HL-60 (cell line): ENCODE data around the gene TRPC1.

ENCODE experiments used
- CTCF ChIP-seq: IDR thresholded peaks from one replicate; pipeline ENCODE4 v1.5.1; 2011; ENCODE audit warnings: low read length, control low read depth, inconsistent platforms; ENCODE audit not compliant: insufficient read depth
- GABPA ChIP-seq: IDR thresholded peaks from 2 replicates; pipeline ENCODE4 v1.6.1; 2012; ENCODE audit warnings: low read depth
- REST ChIP-seq: IDR thresholded peaks from 2 replicates; pipeline ENCODE4 v1.6.1; 2012; ENCODE audit warnings: low read depth; ENCODE audit not compliant: insufficient replicate concordance

DNA sequence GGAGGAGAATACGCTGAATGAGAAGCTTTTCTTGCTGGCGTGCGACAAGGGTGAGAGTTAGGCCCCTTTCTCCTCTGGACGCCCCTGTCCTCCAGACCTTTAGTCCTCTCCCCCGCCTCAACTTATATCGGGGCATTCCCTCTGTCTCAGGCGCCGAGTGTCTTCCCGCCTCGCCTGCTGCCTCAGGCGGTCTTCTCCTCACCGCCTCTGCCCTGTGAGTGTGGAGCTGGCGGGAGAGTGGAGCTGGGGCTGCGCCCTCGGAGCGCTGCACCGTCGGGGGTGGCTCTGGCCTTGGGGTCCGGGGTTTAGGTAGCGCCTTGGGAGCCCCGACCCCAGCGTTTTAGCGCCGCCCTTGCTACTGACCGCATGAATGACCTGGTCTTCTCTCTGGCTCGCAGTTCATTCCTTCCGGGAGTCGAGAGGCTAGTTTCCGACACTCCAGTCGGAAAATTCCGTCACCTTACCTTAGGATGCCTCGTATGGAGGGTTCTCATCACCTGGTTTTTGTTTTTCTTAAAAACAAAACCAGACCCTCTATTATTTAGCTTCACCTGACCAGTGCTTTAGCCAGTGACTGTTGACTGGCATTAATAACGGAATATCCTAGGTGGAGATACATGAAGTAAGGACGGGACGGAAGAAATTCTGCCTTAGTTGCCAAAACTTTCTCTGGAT lies 985 bp downstream of the TRPC1 start:
- TF ChIP-seq CTCF, result no peak
- TF ChIP-seq GABPA, result no peak
- no peak for TF ChIP-seq REST
